Hepatic stellate cell (primary cell): ENCODE measurements around the gene SEMA4D.
"Not testable (repeated sequence)": the region's sequence is repeated elsewhere in the genome, so short reads cannot be mapped to it uniquely, and the experiment has no call there.

ENCODE experiments used
- DNase-seq: peaks from one replicate; pipeline ENCODE4 v3.0.0; 2011; ENCODE audit warnings: low spot score

Gene SEMA4D

DNA sequence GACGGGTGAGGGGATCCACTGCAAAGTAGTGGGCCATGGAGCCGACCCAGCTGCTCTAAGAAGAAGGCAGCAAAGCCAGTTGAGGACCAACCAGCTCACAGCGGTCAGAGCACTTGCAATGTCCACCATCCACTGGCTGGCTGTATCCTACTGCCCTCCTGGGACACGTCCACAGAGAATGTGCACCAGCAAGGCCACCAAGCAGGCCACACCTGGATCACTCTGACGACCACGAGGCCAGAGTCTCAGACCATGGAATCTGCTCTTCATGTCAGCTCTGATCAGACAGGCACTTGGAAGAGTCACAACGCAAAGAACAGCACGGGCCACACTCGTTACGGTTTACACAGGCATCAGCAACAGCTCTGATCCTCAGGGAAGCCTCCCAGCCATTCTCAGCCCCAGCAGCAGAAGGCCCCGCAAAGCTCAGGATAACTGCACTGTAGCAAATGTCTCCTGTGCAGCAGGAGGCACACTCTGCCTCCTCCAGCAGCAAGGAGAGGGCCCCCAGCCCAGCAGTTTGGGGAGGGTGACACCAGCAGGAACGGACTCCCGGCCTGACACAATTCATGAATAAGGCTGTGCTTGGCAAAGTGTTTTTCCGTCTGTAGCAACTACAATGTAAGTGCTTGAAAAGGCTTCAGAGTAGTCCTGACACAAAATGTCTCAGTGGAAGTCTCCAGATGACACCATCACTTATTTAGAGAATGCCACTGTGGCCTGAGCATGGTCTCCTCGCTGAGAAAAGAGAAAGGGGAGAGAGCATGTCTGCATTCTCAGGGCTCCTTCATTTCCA, 15.7 kb downstream of the SEMA4D start:
- DNase-seq: no peak

DNA sequence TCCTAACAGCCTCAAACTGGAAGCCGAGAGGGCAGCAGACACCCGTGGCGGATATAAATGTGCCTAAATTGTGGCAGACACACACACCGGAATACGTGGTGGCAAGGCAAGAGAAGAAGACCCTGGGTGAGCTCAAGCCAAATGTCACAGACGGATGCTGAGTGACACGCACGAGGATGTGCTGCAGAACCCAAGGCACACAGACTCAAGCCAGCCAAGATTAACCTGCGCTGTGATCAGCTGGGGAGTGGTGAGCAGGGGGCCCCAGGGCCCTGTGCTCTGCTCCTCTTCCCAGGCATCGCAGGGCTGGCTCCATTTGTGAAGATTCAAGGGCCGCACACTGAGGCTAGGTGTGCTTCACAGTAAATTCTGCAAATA, 16.4 kb downstream of the SEMA4D start:
- no peak for DNase-seq

DNA sequence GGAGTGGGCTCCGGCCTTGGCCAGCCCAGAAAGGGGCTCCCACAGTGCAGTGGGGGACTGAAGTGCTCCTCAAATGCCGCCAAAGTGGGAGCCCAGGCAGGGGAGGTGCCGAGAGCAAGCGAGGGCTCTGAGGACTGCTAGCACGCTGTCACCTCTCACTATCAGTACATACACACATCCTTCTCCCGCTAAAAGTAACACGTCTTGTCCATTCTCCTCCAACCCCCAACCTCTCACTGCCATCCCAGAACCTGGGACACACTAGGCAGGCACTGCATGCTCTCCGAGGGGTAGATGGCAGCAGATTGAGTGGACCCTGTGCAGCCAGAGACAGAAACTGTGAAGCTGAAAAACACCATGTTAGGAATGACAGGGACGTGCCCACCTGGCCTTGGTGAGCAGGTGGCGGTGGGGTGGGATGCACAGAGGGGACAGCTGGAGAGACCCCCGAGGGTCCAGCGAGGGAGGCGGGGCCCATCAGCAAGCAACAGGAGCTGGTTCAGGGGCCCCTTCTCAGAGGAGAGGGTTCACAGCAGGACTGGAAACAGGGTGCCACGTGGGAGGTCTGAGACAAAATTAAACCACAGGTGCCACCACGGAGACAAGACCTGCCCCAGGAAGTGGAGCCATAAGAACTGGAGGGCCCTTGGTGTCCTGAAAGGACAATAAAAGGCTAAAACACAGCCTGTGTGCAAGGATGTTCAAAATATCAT, 16.9 kb downstream of the SEMA4D start:
- no peak for DNase-seq

DNA sequence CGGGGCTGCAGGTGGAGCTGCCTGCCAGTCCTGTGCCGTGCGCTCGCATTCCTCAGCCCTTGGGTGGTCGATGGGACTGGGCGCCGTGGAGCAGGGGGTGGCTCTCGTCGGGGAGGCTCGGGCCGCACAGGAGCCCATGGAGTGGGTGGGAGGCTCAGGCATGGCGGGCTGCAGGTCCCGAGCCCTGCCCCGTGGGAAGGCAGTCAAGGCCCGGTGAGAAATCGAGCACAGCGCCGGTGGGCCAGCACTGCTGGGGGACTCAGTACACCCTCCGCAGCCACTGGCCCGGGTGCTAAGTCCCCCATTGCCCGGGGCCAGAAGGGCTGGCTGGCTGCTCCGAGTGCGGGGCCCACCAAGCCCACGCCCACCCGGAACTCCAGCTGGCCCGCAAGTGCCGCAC, 17.5 kb downstream of the SEMA4D start:
- not testable (repeated sequence) for DNase-seq

DNA sequence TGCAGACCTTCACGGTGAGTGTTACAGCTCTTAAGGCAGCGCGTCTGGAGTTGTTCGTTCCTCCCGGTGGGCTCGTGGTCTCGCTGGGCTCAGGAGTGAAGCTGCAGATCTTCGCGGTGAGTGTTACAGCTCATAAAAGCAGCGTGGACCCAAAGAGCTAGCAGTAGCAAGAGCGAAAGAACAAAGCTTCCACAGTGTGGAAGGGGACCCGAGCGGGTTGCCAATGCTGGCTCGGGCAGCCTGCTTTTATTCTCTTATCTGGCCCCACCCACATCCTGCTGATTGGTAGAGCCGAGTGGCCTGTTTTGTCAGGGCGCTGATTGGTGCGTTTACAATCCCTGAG, 18.3 kb downstream of the SEMA4D start:
- not testable (repeated sequence) for DNase-seq

DNA sequence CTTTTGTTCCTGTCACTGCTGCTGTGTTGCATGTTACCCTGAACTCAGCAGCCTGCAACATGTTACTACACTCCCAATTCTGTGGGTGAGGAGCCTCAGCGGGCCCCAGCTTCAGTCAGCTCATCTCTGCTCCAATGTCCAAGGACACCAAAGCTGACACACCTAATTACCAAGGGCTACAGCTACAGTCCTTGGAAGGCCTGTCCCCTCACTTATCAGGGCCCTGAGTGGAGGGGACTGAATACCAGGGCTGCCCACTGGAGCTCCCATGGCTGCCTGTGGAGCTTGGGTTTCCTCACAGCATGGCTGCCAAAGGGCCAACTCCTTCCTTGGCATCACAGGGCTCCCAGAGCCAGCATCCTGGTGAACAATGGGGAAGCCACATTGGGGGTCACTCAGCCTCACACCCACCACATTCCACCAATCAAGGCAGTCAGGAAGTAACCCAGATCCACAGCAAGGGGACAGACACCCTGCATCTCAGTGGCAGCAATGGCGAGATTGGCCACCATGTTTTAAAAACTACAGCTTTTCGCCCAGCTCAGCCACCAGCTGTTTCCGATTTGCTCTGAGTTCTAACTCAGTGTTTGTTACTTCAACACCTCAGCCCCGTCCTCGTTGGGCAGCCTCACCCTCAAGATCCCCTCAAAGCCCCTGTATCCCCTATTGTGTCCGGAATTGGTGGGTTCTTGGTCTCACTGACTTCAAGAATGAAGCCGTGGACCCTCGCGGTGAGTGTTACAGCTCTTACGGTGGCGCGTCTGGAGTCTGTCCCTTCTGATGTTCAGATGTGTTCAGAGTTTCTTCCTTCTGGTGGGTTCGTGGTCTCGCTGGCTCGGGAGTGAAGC, 18.9 kb downstream of the SEMA4D start:
- DNase-seq: no peak

DNA sequence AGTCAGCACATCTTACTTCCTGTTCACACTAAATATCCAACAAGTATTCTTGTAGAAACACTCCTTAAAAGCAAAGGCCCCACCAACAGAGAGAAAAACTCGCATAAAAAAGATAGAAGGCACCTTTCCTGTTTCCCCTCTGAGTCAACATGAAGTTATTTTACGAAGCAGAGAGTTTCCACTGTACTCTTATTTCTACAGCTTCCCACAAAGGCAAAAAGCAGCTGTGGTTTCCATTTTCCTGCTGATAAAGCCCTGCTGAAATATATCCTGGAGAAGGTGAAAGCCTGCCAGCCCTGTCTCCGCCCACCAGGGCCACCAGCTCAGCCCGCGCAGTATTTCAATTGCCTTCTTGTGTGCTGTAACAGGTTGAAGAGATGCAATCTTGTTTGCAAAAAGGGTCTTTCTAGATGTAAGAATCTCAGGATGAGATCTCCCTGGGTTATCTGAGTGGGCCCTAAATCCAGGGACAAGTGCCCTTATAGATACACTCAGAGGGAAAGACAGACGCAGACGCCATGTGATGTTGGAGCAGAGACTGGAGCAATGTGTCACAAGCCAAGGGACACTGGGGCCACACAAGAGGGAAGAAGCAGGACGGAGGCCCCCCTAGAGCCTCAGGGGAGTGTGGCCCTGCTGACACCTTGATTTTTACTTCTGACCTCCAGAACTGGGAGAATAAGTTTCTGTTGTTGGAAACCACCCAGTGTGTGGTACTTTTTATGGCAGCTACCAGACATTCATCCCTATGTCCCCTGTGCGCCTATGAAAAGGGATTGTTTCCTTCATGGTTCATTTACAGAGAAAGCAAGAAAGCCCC, 19.9 kb downstream of the SEMA4D start:
- DNase-seq: no peak

DNA sequence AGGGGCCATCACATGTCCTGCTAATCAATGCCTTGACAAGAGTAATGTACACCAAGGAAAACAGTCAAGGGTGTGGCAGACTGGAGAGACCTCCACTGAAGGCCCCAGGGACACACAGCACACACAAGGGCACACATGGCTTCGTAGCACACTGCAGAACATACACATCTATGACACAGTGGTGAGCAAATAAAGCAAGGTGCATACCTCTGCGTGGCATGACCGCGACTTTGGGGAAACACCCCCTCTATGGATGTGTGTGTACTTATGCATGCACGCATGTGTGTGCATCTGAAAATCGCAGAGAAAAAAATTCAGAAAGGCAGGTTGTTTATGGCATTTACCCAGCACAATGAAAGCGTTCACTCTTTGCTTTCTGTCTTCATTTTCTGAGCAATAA, 20.5 kb downstream of the SEMA4D start:
- no peak for DNase-seq

DNA sequence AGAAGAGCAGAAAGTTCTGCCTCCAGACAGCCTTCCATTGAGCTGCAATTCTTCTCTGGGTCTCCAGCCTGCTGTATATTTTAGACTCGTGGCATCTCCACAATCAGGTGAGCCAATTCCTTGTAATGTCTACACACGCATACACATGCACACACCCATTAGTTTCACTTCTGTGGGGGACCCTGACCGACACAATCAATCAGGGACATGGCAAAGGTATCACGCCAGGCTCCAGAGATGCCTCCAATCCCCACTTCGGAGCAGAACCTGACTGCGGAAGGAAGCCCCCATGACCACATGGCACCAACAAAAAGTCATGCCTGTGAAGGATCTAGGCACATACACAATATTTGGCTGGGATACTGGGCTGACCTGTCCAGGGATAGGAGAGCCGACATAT, 21.4 kb downstream of the SEMA4D start:
- DNase-seq: no peak

DNA sequence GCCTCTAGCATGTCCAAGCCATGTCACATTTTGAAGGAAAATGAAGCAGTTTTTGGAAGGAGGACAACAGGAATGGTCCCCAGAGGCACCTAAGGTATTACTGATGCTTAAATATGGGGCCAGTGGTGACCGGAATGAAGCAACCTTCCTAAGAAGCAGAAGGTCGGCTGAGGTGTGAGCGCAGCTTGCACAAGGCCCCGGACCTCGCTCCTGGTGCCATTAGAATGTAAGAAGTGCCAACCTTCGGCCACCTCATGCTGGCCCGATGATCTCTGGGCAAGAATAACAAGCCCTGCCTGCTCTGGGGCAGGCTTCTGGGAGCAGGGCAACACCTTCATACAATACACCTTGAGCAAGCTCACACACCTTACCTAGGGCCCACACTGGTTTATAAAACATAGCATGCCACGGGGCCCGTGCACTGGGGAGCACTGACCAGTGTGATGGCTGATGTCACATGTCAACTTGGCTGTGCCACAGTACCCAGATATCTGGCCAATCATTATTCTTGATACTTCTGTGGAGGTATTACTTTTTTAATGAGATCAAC, 21.9 kb downstream of the SEMA4D start:
- DNase-seq: no peak

DNA sequence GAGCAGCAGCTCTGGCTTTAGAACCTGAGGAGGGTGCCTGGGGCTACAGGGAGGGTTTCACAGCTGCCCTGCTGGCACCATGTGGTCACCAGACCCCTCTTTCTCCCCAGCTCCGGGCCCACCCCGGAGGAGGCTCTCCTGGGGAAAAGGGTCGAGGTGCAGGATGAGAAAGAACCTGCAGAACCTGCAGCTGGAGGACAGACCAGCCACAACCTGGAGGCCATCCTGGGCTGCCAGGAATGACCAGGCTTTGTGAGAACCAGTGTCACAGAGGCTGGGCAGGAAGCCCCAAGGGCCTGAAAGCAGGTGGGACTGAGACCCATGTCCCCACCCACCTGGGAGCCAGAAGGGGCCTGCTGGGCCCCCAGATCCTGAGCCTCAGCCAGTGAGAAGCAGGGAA, 23.0 kb downstream of the SEMA4D start:
- no peak for DNase-seq

DNA sequence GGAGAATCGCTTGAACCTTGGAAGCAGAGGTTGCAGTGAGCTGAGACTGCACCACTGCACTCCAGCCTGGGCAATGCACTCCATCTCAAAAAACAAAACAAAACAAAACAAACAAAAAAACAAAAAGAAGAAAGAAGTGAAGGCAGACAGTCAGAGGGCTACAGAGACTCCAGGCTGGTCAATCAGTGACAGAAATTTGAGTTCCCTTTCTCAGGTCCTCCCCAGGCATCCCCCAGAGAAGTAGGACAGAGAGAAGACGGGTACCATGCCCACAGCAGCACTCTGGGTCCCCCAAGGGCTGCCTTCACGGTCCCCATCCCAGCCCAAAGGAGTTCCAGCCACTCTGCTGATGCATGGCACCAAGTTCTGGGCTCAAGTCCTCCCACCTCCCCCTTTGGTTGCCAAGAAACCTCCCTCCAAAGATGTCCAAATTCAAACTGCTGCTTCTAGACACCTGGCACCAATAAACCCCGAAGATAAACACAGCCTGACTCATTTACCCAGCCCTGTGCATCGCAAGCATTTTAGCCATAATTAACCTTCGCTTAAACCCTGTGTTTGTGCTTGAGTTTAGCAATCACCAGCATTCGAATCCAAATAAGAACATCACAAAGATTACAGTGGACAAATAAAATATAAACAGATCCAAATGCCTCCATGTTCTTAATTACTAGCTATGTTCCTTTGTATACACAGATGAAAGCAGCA, 24.0 kb downstream of the SEMA4D start:
- no peak for DNase-seq

DNA sequence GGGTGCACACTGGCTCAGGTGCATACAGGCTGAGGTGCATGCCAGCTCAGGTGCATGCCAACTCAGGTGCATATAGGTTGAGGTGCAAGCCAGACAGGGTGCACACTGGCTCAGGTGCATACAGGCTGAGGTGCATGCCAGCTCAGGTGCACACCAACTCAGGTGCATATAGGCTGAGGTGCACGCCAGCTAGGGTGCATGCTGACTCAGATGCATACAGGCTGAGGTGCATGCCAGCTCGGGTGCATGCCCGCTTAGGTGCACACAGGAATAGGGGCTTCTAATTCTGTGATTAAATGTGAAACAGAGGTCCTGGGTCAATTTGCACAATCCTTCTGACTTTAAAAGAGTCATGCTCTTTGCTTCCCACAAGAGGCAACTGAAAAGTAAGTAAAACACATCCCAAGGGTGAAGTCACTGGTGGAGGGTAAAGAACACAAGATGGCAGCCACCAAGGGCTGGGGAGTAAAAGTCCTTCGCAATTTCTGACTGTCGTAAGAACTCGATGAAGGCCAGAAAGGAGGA, 26.1 kb downstream of the SEMA4D start:
- DNase-seq: not testable (repeated sequence)

DNA sequence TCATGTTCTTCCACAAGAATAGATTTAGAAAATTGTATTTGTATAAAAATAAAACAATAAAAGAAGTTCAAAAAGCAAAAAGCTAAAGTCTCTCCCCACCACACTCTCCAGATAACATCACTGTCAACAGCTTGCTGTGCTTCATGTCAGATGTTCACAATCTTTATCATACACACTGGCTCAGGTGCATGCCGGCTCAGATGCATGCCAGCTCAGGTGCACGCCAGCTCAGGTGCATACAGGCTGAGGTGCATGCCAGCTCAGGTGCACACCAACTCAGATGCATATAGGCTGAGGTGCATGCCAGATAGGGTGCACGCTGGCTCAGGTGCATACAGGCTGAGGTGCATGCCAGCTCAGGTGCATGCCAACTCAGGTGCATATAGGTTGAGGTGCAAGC, 26.5 kb downstream of the SEMA4D start:
- DNase-seq: no peak

DNA sequence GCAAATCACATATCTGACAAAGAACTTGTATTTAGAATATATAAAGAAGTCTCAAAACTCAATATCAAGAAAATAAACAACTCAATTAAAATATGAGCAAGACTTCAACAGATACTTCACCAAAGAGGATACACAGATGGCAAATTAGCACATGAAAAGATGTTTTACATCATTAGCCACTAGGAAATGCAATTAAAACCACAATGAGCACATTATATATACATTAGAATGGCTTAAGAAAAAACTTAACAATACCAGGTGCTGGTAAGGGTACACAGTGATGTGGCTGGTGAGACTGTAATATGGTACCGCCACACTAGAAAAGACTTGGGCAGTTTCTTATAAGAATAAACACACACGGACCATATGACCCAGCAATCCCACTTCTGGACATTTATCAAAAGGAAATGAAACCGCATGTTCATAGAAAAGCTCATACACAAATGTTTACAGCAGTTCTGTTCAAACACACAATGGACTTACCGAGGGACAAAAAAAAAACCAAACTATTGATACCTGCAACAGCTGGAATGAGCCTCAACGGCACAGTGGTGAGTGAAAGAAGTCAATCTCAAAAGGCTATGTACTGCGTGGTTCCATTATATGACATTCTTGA, 27.6 kb downstream of the SEMA4D start:
- no peak for DNase-seq

DNA sequence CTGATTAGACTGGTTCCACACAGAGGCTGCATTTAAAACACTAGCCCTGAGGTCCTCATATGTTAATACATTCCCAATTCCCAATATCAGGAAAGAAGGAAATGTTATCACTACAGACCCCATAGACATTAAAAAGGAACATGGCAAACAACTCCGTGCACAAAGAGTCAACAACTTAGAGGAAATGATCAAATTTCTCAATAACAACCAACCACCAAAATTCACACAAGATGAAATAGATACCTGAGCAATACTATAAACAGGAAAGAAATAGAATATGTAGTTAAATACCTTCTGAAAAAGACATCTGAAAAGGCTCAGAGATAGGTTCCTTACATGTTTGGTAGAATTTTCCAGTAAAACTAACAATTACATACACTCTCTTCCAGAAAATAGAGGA, 28.9 kb downstream of the SEMA4D start:
- DNase-seq: no peak

DNA sequence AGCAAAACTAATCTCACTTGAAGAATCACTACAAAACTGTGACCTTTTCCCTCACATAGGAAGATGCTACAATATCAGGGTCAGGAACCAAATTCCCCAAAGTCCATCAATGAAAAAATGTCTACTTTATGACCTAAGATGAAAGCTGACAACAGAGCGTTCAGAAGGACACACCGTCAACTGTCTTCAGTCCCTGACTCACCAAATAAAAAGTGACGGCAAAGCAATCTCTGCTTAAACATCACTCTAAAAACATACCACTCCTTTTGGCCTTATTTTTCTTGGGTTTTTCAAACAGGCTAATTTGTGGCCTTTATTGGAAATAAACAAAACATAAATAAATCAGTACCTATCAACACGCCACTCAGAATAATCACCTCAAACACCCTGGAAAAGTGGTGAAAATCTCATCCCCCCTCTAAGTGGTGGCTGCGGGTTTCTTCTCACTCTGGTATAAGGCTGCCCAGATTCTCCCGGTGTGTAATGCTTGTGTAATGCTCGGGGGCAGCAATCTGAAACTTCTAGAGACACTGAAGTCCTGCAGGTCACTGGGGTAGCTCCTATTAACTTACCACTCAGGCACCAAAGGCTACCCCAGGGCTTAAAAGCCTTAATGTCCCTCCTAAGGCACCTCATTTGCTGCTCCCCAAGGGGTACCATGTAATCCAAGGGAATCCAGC, 29.5 kb downstream of the SEMA4D start:
- no peak for DNase-seq

DNA sequence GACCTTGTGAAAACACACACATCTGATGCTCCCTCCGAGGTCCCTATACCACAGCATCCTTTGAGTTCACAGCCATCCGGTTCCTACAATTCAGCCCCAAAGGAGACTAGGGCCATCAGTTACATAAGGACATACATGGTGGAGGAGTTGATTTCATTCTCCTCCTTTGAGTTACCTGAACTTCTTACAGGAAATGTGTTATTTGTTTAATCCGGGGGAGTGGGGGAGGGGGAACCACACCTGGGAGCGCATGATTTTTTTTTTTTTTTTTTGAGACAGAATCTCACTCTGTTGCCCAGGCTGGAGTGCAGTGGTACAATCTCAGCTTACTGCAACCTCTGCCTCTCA, 30.7 kb downstream of the SEMA4D start:
- no peak for DNase-seq

DNA sequence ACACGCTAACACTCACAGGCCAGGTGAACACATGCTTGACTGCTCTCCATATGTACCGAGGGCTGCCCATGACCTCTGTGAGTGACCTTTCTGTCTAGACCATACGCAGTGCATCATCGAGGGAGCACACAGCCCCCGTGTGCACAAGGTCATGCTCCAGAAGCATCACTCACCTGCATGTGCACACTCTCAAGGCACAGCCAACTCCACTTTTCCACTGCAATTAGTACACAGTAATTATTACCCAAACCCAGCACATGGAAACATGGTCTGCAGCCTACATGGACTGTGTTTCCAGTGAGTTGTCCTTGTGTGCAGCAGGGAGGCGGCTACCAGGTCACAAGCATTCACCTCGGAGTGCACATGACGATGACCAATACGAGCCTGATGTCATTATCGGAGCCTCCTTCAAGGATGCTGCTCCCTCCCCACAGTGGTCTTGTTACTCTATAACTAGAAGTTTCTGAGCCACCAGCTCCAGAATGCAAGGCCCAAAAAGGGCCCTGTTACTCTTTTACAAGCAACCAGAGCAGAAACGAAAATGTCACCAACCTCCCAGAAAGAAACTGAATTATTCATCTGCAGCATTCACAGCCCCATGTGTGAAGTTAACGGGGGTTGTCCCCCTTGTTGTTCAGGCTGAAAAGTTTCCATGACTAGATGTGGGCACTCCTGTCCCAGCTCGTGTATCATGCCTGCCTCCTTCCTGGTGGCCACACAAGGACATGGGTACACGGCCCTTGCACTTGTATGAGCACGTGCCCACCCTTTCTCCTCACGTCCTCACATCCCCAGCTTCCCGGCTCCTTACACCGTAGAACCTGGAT, 31.2 kb downstream of the SEMA4D start:
- DNase-seq: no peak
